CD14-positive monocyte (primary cell): ENCODE data around the gene IGLL5. TPM values are rescaled to one million over a fixed set of nuclear protein-coding genes. Genes with fewer than 3 reads are reported as not detected.

Source experiments
- DNase-seq, 3 donors: peaks; one replicate each; pipeline ENCODE4 v3.0.0-alpha.2; 2011 to 2022
- H2AFZ ChIP-seq: 2 replicates; pipeline ENCODE4 v1.6.0; 2012; ENCODE audit warnings: mild to moderate bottlenecking, low read depth, low read length, inconsistent platforms; ENCODE audit not compliant: insufficient read depth, poor library complexity, severe bottlenecking
- H3K27ac ChIP-seq, 2 donors: 1 replicate in 1 of 2; 2 replicates in 1 of 2; pipeline ENCODE4 v1.5.1; 2012 to 2013; ENCODE audit warnings: low read length in 2 of 2, control low read depth in 1 of 2, inconsistent platforms in 1 of 2, low read depth in 1 of 2, mild to moderate bottlenecking in 1 of 2
- H3K27me3 ChIP-seq, 2 donors: one replicate each; pipeline versions ENCODE4 v1.6.0 to v1.6.1; 2011 to 2013; ENCODE audit warnings: low read length in 2 of 2; ENCODE audit not compliant: control insufficient read depth in 2 of 2, insufficient read depth in 2 of 2
- H3K36me3 ChIP-seq, 2 donors: replicated peaks in 1 of 2; 1 replicate in 1 of 2; 2 replicates in 1 of 2; pipeline versions ENCODE4 v1.5.1 to v1.6.1; 2012 to 2013; ENCODE audit warnings: low read length in 2 of 2, control low read depth in 1 of 2, inconsistent platforms in 1 of 2, mild to moderate bottlenecking in 1 of 2; ENCODE audit not compliant: insufficient read depth in 2 of 2, control insufficient read depth in 1 of 2
- H3K4me1 ChIP-seq, 2 donors: 1 replicate in 1 of 2; 2 replicates in 1 of 2; pipeline versions ENCODE4 v1.5.1 to v1.6.1; 2012 to 2013; ENCODE audit warnings: low read length in 2 of 2, control low read depth in 1 of 2, inconsistent platforms in 1 of 2, mild to moderate bottlenecking in 1 of 2, moderate library complexity in 1 of 2; ENCODE audit not compliant: insufficient read depth in 2 of 2, control insufficient read depth in 1 of 2
- H3K4me2 ChIP-seq: replicated peaks from 2 replicates; pipeline ENCODE3; 2012; ENCODE audit warnings: low read length, moderate library complexity, mild to moderate bottlenecking; ENCODE audit not compliant: poor library complexity, severe bottlenecking; ENCODE audit errors: extremely low read depth
- H3K4me3 ChIP-seq, 3 experiments: fragments of 200-600 bp in 1 of 3; sonication (generic) in 1 of 3; replicated peaks in 1 of 3; 1 replicate in 2 of 3; 2 replicates in 1 of 3; pipeline ENCODE4 v1.5.1; 2011 to 2013; ENCODE audit warnings: low read length in 3 of 3, mild to moderate bottlenecking in 3 of 3, control low read depth in 2 of 3, low read depth in 2 of 3, inconsistent platforms in 1 of 3, moderate library complexity in 1 of 3
- H3K79me2 ChIP-seq: 2 replicates; pipeline ENCODE4 v1.6.0; 2012; ENCODE audit warnings: mild to moderate bottlenecking, control low read depth, inconsistent platforms, low read length, moderate library complexity; ENCODE audit not compliant: insufficient read depth
- H3K9ac ChIP-seq: 2 replicates; pipeline ENCODE4 v1.6.0; 2017; ENCODE audit warnings: low read length, mild to moderate bottlenecking; ENCODE audit not compliant: insufficient read depth, poor library complexity, severe bottlenecking
- H3K9me3 ChIP-seq, 2 donors: replicated peaks in 1 of 2; 1 replicate in 1 of 2; 2 replicates in 1 of 2; pipeline versions ENCODE4 v1.5.1 to v1.6.1; 2012 to 2013; ENCODE audit warnings: low read length in 2 of 2, control low read depth in 1 of 2; ENCODE audit not compliant: control insufficient read depth in 1 of 2, insufficient read depth in 1 of 2
- H4K20me1 ChIP-seq: 2 replicates; pipeline ENCODE4 v1.6.0; 2012; ENCODE audit warnings: mild to moderate bottlenecking, low read length, control low read depth, moderate library complexity; ENCODE audit not compliant: insufficient read depth
- H3K27ac Mint-ChIP-seq, 7 donors: one replicate each; pipeline ENCODE4 v1.8.0; 2020; ENCODE audit warnings: mild to moderate bottlenecking in 7 of 7, mixed read lengths in 7 of 7, moderate library complexity in 6 of 7, inconsistent platforms in 2 of 7
- H3K27me3 Mint-ChIP-seq, 3 donors: one replicate each; pipeline ENCODE4 v1.8.0; 2021 to 2022; ENCODE audit warnings: low read depth in 3 of 3, mild to moderate bottlenecking in 3 of 3, mixed read lengths in 3 of 3, moderate library complexity in 3 of 3, inconsistent platforms in 1 of 3
- H3K36me3 Mint-ChIP-seq, 2 donors: one replicate each; pipeline ENCODE4 v1.8.0; 2020; ENCODE audit warnings: mixed read lengths in 2 of 2, inconsistent platforms in 1 of 2, mild to moderate bottlenecking in 1 of 2
- H3K4me1 Mint-ChIP-seq: one replicate; pipeline ENCODE4 v1.8.0; 2020; ENCODE audit warnings: mild to moderate bottlenecking, mixed read lengths
- H3K4me3 Mint-ChIP-seq, 2 donors: one replicate each; pipeline ENCODE4 v1.8.0; 2020; ENCODE audit warnings: mild to moderate bottlenecking in 2 of 2, mixed read lengths in 2 of 2, moderate library complexity in 1 of 2
- H3K9me3 Mint-ChIP-seq, 7 donors: one replicate each; pipeline ENCODE4 v1.8.0; 2020 to 2022; ENCODE audit warnings: mixed read lengths in 7 of 7, mild to moderate bottlenecking in 6 of 7, moderate library complexity in 6 of 7, inconsistent platforms in 2 of 7
- WGBS: methylation state at CpG from one replicate; pipeline ENCODE4 v1.1.5; 2013; ENCODE audit warnings: missing lambda C conversion rate; ENCODE audit not compliant: insufficient coverage; 5-methylcytosine and 5-hydroxymethylcytosine counted together
- intact Hi-C, 2 donors: fragments of 100-400 bp; cut with micrococcal nuclease; formaldehyde crosslinking; loops; one replicate each; pipeline versions ENCODE4 v1.15.0 to v1.15.1; 2023
- polyA plus RNA-seq, 3 donors: library from polyadenylated mRNA; depleted of rRNA in 1 of 3; unstranded in 2 of 3; stranded (reverse) in 1 of 3; fragments of 300-500 nt in 2 of 3; fragments of >200 nt in 1 of 3; fragmentation: Illumina TruSeq in 2 of 3; gene quantifications; 1 replicate in 2 of 3; 2 replicates in 1 of 3; pipeline ENCODE4 v1.2.3, GENCODE V29; 2012 to 2021
- TF ChIP-seq, protein P1 (sequence below): fragments of 200-600 bp; IDR thresholded peaks from one replicate; pipeline ENCODE4 v1.8.0; 2022; ENCODE audit warnings: antibody characterized with exemption, mild to moderate bottlenecking

The IGLL5 gene
- polyA plus RNA-seq, 3 donors, result 0.21 to 0.38 TPM; not detected in 1

DNA sequence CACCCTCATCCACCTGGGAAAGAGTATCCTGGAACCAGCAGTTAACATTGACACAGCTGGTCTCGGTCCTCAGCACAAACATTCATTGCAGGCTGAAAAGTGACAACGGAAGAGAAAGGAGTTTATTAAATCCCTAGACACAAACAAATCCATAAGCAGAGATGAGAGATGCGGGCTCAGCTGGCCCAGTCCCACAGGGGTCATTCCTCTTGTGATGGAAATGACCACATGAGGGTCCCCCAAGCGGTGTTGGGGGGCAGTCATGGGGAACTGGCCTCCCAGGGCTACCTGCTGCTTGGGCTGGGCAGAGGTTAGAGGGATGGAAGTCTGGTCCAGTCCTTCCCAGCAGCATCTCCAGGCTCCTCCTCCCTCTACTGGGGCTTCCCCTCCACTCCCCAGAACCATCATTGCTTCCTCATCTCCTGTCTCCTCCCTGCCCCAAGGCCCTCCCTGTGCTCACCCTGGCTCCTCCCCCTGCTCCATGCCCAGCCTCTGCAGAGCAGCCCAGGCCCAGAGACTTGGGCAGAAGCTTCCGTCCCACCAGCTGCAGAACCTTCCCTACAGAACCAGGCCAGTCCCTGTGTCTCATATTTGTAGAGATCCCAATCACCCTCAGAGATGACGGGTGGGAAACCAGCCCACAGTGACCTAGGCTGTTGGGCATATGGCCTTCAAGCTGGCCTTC, 5.4 kb upstream of the IGLL5 start:
- TF ChIP-seq, protein P1, sequence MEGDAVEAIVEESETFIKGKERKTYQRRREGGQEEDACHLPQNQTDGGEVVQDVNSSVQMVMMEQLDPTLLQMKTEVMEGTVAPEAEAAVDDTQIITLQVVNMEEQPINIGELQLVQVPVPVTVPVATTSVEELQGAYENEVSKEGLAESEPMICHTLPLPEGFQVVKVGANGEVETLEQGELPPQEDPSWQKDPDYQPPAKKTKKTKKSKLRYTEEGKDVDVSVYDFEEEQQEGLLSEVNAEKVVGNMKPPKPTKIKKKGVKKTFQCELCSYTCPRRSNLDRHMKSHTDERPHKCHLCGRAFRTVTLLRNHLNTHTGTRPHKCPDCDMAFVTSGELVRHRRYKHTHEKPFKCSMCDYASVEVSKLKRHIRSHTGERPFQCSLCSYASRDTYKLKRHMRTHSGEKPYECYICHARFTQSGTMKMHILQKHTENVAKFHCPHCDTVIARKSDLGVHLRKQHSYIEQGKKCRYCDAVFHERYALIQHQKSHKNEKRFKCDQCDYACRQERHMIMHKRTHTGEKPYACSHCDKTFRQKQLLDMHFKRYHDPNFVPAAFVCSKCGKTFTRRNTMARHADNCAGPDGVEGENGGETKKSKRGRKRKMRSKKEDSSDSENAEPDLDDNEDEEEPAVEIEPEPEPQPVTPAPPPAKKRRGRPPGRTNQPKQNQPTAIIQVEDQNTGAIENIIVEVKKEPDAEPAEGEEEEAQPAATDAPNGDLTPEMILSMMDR, result no peak
- Mint-ChIP-seq H3K36me3 (no peaks in the 10 kb centered on the region), H3K4me3 (no peak overlapping the region), H3K4me1 (peaks cover 34% of the 10 kb centered on the region), H3K27ac (peak overlapping the region; percentile 10 to 79 (median 33)), H3K27me3 (peaks cover 6 to 9% (median 7%) of the 10 kb centered on the region in 3 donors), H3K9me3 (peaks cover 0 to 4% (median 0%) of the 10 kb centered on the region in 7 donors)
- no peaks in the 10 kb centered on the region for H3K9me3 ChIP-seq
- peak overlapping the region; percentile 12 for H2AFZ ChIP-seq
- no peak overlapping the region for H3K4me3 ChIP-seq
- no peaks in the 10 kb centered on the region for H3K27me3 ChIP-seq
- no peaks in the 10 kb centered on the region for H3K79me2 ChIP-seq
- DNase-seq, result peak; percentile 71 to 86 (median 82)
- no peak overlapping the region for H3K9ac ChIP-seq
- intact Hi-C loops, result loop anchor here (5.0 kb wide), 4 partner anchors 35 to 70 kb away; no protein-coding TSS in a partner anchor
- WGBS, result 61% methylated on average over 2 of the region's 6 CpGs
- H3K36me3 ChIP-seq, result no peaks in the 10 kb centered on the region
- H3K4me2 ChIP-seq, result no peak overlapping the region
- H4K20me1 ChIP-seq, result no peaks in the 10 kb centered on the region
- H3K4me1 ChIP-seq, result peaks cover 33 to 35% of the 10 kb centered on the region in 2 donors
- peak overlapping the region in 1 of 2 donors; percentile 12 for H3K27ac ChIP-seq

DNA sequence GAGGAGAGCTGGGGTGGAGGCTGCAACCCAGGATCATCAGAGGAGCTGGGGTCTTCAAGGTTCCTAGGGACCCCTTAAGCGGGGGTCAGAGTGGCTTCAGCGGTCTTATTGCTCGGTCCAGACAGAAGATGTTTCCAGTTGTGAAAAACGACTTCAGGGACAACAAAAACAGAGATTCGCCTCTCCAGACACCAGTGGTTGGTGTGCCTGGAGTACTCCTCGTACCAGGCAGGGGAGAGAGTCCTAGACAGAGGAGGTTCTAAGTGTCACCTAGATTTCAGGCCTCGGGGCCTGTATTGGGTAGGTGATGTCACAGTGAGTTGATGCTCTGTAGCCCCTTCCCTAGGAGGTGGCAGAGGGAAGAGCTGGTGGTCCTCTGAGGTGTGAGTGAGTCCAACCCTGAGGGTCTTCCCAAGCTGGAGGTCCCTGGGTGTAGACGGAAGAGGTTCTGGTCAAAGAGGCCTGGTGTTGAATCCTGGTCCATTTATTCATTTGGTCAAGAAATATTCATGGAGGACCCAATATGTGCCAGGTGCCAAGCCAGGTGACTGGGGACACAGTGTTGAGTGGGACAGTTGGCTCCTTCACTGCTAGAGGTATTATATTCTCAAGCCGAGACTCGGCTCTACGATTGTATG, 4.4 kb upstream of the IGLL5 start:
- no peaks in the 10 kb centered on the region for H3K36me3 Mint-ChIP-seq
- no peak overlapping the region for H2AFZ ChIP-seq
- H3K9me3 Mint-ChIP-seq, result peaks cover 0 to 2% (median 0%) of the 10 kb centered on the region in 7 donors
- peak overlapping the region in 3 of 7 donors; percentile 43 to 77 (median 50) for H3K27ac Mint-ChIP-seq
- TF ChIP-seq, protein P1, result no peak
- WGBS, result 96% methylated on average over 11 of the region's 11 CpGs
- H3K4me3 ChIP-seq, result no peak overlapping the region
- no peaks in the 10 kb centered on the region for H3K79me2 ChIP-seq
- intact Hi-C loops, result loop anchor here (5.0 kb wide), 4 partner anchors 36 to 71 kb away; no protein-coding TSS in a partner anchor
- H4K20me1 ChIP-seq, result no peaks in the 10 kb centered on the region
- H3K4me3 Mint-ChIP-seq, result no peak overlapping the region
- H3K4me1 ChIP-seq, result peaks cover 33 to 35% of the 10 kb centered on the region in 2 donors
- H3K36me3 ChIP-seq, result no peaks in the 10 kb centered on the region
- peaks cover 6 to 9% (median 7%) of the 10 kb centered on the region in 3 donors for H3K27me3 Mint-ChIP-seq
- no peak overlapping the region for H3K9ac ChIP-seq
- no peak for DNase-seq
- H3K4me2 ChIP-seq, result no peak overlapping the region
- no peak overlapping the region for H3K27ac ChIP-seq
- no peaks in the 10 kb centered on the region for H3K27me3 ChIP-seq
- peaks cover 34% of the 10 kb centered on the region for H3K4me1 Mint-ChIP-seq
- no peaks in the 10 kb centered on the region for H3K9me3 ChIP-seq
